Activated naive CD4-positive, alpha-beta T cell treated with anti-CD3 and anti-CD28 coated beads for 36 hours (primary cell): Measurements from ENCODE around the gene NYAP2. TPM values are rescaled to one million over a fixed set of nuclear protein-coding genes. Genes with fewer than 3 reads are reported as not detected.

ENCODE experiments used
- CTCF ChIA-PET: fragments of 350-600 bp; sonication (Branson Sonifier 250); formaldehyde crosslinking; loops from one replicate; lab custom pipeline; 2021; ENCODE audit warnings: antibody characterized with exemption; lab: Charles Lee
- DNase-seq: peaks from one replicate; pipeline ENCODE4 v3.0.0-alpha.2; 2020
- H3K27ac Mint-ChIP-seq: one replicate; pipeline ENCODE4 v1.8.0; 2021; ENCODE audit warnings: mild to moderate bottlenecking, mixed read lengths
- H3K27me3 Mint-ChIP-seq: one replicate; pipeline ENCODE4 v1.8.0; 2021; ENCODE audit warnings: low read depth, mixed read lengths
- H3K36me3 Mint-ChIP-seq: one replicate; pipeline ENCODE4 v1.8.0; 2021; ENCODE audit warnings: low read depth, mixed read lengths
- H3K4me1 Mint-ChIP-seq: one replicate; pipeline ENCODE4 v1.8.0; 2021; ENCODE audit warnings: low read depth, mixed read lengths
- H3K4me3 Mint-ChIP-seq: one replicate; pipeline ENCODE4 v1.8.0; 2021; ENCODE audit warnings: mild to moderate bottlenecking, moderate library complexity, mixed read lengths
- H3K9me3 Mint-ChIP-seq: one replicate; pipeline ENCODE4 v1.8.0; 2021; ENCODE audit warnings: mixed read lengths
- intact Hi-C: fragments of 100-400 bp; cut with micrococcal nuclease; formaldehyde crosslinking; loops from one replicate; pipeline ENCODE4 v1.15.1; 2023
- total RNA-seq, 2 experiments: library from RNA; stranded (reverse); gene quantifications; one replicate each; pipeline ENCODE4 v1.2.3, GENCODE V29; 2021

NYAP2 gene
- total RNA-seq, 2 experiments from 2014 or later = not detected

GRCh38 chr2:225697936-225698335 lies 298.4 kb downstream of the NYAP2 start:
- Mint-ChIP-seq H3K4me1 (no peaks in the 10 kb centered on the region), H3K27me3 (peaks cover 8% of the 10 kb centered on the region), H3K4me3 (no peak overlapping the region), H3K27ac (no peak overlapping the region), H3K9me3 (no peaks in the 10 kb centered on the region), H3K36me3 (no peaks in the 10 kb centered on the region)
- no peak for DNase-seq
- intact Hi-C loops = no loop called here
- CTCF ChIA-PET = no interaction called here
